SK-N-SH (cell line): Measurements from ENCODE around the gene SLIT1. TPM values are rescaled to one million over a fixed set of nuclear protein-coding genes. Genes with fewer than 3 reads are reported as not detected.
A peak's percentile ranks its signal among the peaks of the same experiment; 100 is the strongest.

Experiments
- CTCF ChIA-PET: fragments of 300-600, 350-600 bp; formaldehyde crosslinking; extraction: SDS; loops from one replicate; lab custom pipeline; 2021; lab: Yijun Ruan, JAX
- POLR2A ChIA-PET: fragments of 350-600 bp; sonication (Branson Sonifier 250); formaldehyde crosslinking; extraction: SDS; loops from one replicate; lab custom pipeline; 2020; ENCODE audit warnings: antibody characterized with exemption, inconsistent platforms; lab: Yijun Ruan, JAX
- DNase-seq: peaks from one replicate; pipeline ENCODE4 v3.0.0; 2012
- H2AFZ ChIP-seq: fragments of 200-600 bp; sonication (generic); 2 replicates; pipeline ENCODE4 v1.8.1; 2016; ENCODE audit warnings: antibody characterized with exemption, mild to moderate bottlenecking, low read depth
- H3F3A ChIP-seq: fragments of 200-600 bp; sonication (generic); replicated peaks from 2 replicates; pipeline ENCODE3; 2016; ENCODE audit warnings: antibody characterized with exemption, mild to moderate bottlenecking; ENCODE audit not compliant: insufficient read depth
- H3K27ac ChIP-seq, 2 experiments: fragments of 200-500 bp in 1 of 2; fragments of 200-600 bp in 1 of 2; sonication (Bioruptor generic) in 1 of 2; sonication (generic), shearing (Covaris generic) in 1 of 2; 2 replicates each; pipeline versions ENCODE4 v1.5.1 to v1.6.1; 2014 to 2016; ENCODE audit warnings: low read depth in 2 of 2, inconsistent platforms in 1 of 2, low read length in 1 of 2, mild to moderate bottlenecking in 1 of 2, mixed read lengths in 1 of 2
- H3K27me3 ChIP-seq: fragments of 200-600 bp; sonication (generic), shearing (Covaris generic); 2 replicates; pipeline ENCODE4 v1.6.1; 2016; ENCODE audit warnings: mixed run types; ENCODE audit not compliant: insufficient read depth
- H3K36me3 ChIP-seq, 2 experiments: fragments of 200-500 bp in 1 of 2; fragments of 200-600 bp in 1 of 2; sonication (Bioruptor generic) in 1 of 2; sonication (generic) in 1 of 2; replicated peaks in 1 of 2; 2 replicates each; pipeline versions ENCODE3 to v1.5.1; 2014 to 2016; ENCODE audit warnings: low read length in 1 of 2, mild to moderate bottlenecking in 1 of 2; ENCODE audit not compliant: insufficient read depth in 2 of 2, control insufficient read depth in 1 of 2
- H3K4me1 ChIP-seq, 2 experiments: fragments of 200-500 bp in 1 of 2; fragments of 200-600 bp in 1 of 2; sonication (Bioruptor generic) in 1 of 2; sonication (generic), shearing (Covaris generic) in 1 of 2; 2 replicates each; pipeline versions ENCODE4 v1.5.1 to v1.6.1; 2014 to 2016; ENCODE audit warnings: low read depth in 1 of 2, low read length in 1 of 2, mixed run types in 1 of 2; ENCODE audit not compliant: insufficient read depth in 2 of 2, control insufficient read depth in 1 of 2
- H3K4me2 ChIP-seq: fragments of 200-600 bp; sonication (generic), shearing (Covaris generic); 2 replicates; pipeline ENCODE4 v1.6.1; 2017; ENCODE audit warnings: mixed run types
- H3K4me3 ChIP-seq, 2 experiments: fragments of 200-500 bp in 1 of 2; fragments of 200-600 bp in 1 of 2; sonication (Bioruptor generic) in 1 of 2; sonication (generic), shearing (Covaris generic) in 1 of 2; 2 replicates each; pipeline versions ENCODE4 v1.5.1 to v1.8.1; 2014 to 2016; ENCODE audit warnings: low read depth in 2 of 2, inconsistent platforms in 1 of 2, low read length in 1 of 2, mild to moderate bottlenecking in 1 of 2, mixed read lengths in 1 of 2, moderate library complexity in 1 of 2
- H3K79me2 ChIP-seq: fragments of 200-600 bp; sonication (generic); 2 replicates; pipeline ENCODE4 v1.8.1; 2017; ENCODE audit warnings: mild to moderate bottlenecking; ENCODE audit not compliant: insufficient read depth
- H3K9ac ChIP-seq: fragments of 200-600 bp; sonication (generic); 2 replicates; pipeline ENCODE4 v1.6.1; 2017; ENCODE audit warnings: mixed run types
- H3K9me2 ChIP-seq: fragments of 200-600 bp; sonication (generic); 2 replicates; pipeline ENCODE4 v1.6.1; 2017; ENCODE audit warnings: mixed run types
- H3K9me3 ChIP-seq: fragments of 200-600 bp; sonication (generic); 2 replicates; pipeline ENCODE4 v1.6.1; 2017; ENCODE audit warnings: mixed run types, mild to moderate bottlenecking, moderate library complexity
- H4K20me1 ChIP-seq: fragments of 200-600 bp; sonication (generic); 2 replicates; pipeline ENCODE4 v1.6.1; 2017; ENCODE audit warnings: mild to moderate bottlenecking, mixed run types; ENCODE audit not compliant: insufficient read depth
- EZH2phosphoT487 ChIP-seq: fragments of 200-600 bp; sonication (generic); IDR thresholded peaks from 2 replicates; pipeline ENCODE4 v1.6.1; 2017; ENCODE audit warnings: low read depth, mixed run types, mild to moderate bottlenecking, antibody characterized with exemption, moderate library complexity, borderline replicate concordance
- FOXM1 ChIP-seq: IDR thresholded peaks from 2 replicates; pipeline ENCODE4 v1.4.0; 2012; ENCODE audit warnings: low read depth, mild to moderate bottlenecking
- GABPA ChIP-seq: IDR thresholded peaks from 2 replicates; pipeline ENCODE4 v1.4.0; 2012; ENCODE audit warnings: low read depth, mild to moderate bottlenecking
- GATA2 ChIP-seq: sonication (generic); formaldehyde crosslinking; IDR thresholded peaks from 2 replicates; pipeline ENCODE4 v1.5.0; 2020; ENCODE audit warnings: mild to moderate bottlenecking, missing genetic modification reagents
- MEF2A ChIP-seq: IDR thresholded peaks from 2 replicates; pipeline ENCODE4 v1.4.0; 2012; ENCODE audit warnings: low read depth, borderline replicate concordance
- MXI1 ChIP-seq: IDR thresholded peaks from 2 replicates; pipeline ENCODE4 v1.6.1; 2012; ENCODE audit warnings: mild to moderate bottlenecking, low read depth, low read length, improper control_type of control experiment
- NRF1 ChIP-seq: IDR thresholded peaks from 2 replicates; pipeline ENCODE4 v1.6.1; 2012; ENCODE audit warnings: low read depth, mild to moderate bottlenecking, low read length
- POLR2AphosphoS5 ChIP-seq: IDR thresholded peaks from 2 replicates; pipeline ENCODE4 v1.6.1; 2012; ENCODE audit warnings: low read depth, low read length
- RAD21 ChIP-seq: IDR thresholded peaks from 2 replicates; pipeline ENCODE4 v1.6.1; 2012; ENCODE audit warnings: mild to moderate bottlenecking, low read length
- RCOR1 ChIP-seq: fragments of 150-350 bp; IDR thresholded peaks from 2 replicates; pipeline ENCODE4 v1.6.1; 2017; ENCODE audit warnings: antibody characterized with exemption, low read length
- SIN3A ChIP-seq: IDR thresholded peaks from 2 replicates; pipeline ENCODE4 v1.6.1; 2012; ENCODE audit warnings: low read depth, mild to moderate bottlenecking, low read length, moderate library complexity, borderline replicate concordance
- TCF12 ChIP-seq: IDR thresholded peaks from 2 replicates; pipeline ENCODE4 v1.4.0; 2012
- YY1 ChIP-seq: IDR thresholded peaks from 2 replicates; pipeline ENCODE4 v1.4.0; 2012; ENCODE audit warnings: low read depth, mild to moderate bottlenecking
- WGBS: methylation state at CpG from one replicate; pipeline ENCODE4 v1.1.6; 2017; ENCODE audit warnings: low lambda C conversion rate; 5-methylcytosine and 5-hydroxymethylcytosine counted together
- polyA plus RNA-seq, 3 experiments: library from polyadenylated mRNA; depleted of rRNA; stranded (reverse); fragments of >200 nt; gene quantifications; 2 replicates each; pipeline ENCODE4 v1.2.3, GENCODE V29; 2012
- TF ChIP-seq, protein P1 (sequence below): IDR thresholded peaks from 2 replicates; pipeline ENCODE4 v1.4.0; 2012; ENCODE audit warnings: low read depth, borderline replicate concordance
- TF ChIP-seq, protein P2 (sequence below): IDR thresholded peaks from 2 replicates; pipeline ENCODE4 v1.4.0; 2012; ENCODE audit warnings: low read depth
- TF ChIP-seq, protein P3 (sequence below): IDR thresholded peaks from 2 replicates; pipeline ENCODE4; 2012
- TF ChIP-seq, protein P4 (sequence below): fragments of 150-350 bp; IDR thresholded peaks from 2 replicates; pipeline ENCODE4 v1.6.1; 2017; ENCODE audit warnings: antibody characterized with exemption, low read length, low read depth, borderline replicate concordance

SLIT1 gene
- polyA plus RNA-seq, 1 of the 3 experiments (the other 2 are of a cell fraction) = 0.05 TPM

DNA sequence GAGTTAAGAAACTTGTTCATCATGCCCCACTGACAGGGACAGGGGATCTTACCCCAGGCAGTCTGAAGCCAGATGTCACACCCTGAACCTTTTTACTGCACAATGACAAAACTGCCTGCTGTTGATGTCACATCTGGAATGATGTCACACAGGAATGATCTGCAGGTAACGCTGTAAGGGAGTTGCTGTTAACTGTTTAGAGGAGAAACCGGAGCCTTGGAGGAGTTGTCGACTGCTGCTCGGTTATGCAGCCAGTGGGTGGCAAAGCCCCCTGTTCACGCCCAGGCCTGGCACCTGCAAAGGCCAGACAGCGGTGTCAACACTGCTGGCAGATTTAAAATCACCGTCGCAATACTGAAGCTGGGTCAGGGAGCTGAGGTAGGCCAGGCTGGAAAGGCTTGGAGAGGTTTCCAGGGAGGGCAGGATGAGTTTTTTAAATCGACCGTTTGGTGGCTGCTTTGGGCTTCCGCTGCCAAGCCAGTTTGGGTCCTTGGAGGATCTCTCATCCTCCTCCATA, 10.0 kb upstream of the SLIT1 start:
- H3K4me2 ChIP-seq = peak overlapping the region; percentile 88
- H2AFZ ChIP-seq = peak overlapping the region; percentile 94; the same call in 1 of the 2 replicates
- ChIA-PET CTCF (interaction anchor here (1.0 to 27.2 kb wide), 21 partner anchors 14 to 158 kb away, joined by 3 to 894 read pairs (median 6); partner anchors contain the start of gene SLIT1), POLR2A (interaction anchor here (1.1 kb wide), 2 partner anchors 10 to 123 kb away, joined by 3 to 4 read pairs; partner anchors contain the start of gene SLIT1)
- no peaks in the 10 kb centered on the region for H3K9me2 ChIP-seq
- H3K27me3 ChIP-seq = peaks cover 10% of the 10 kb centered on the region
- no peak overlapping the region for H3K27ac ChIP-seq
- TF ChIP-seq MXI1 = no peak
- no peak for TF ChIP-seq RAD21
- no peak for TF ChIP-seq GATA2
- no peak for TF ChIP-seq POLR2AphosphoS5
- TF ChIP-seq, protein P1, sequence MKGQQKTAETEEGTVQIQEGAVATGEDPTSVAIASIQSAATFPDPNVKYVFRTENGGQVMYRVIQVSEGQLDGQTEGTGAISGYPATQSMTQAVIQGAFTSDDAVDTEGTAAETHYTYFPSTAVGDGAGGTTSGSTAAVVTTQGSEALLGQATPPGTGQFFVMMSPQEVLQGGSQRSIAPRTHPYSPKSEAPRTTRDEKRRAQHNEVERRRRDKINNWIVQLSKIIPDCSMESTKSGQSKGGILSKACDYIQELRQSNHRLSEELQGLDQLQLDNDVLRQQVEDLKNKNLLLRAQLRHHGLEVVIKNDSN = no peak
- no peak for TF ChIP-seq EZH2phosphoT487
- no peak for TF ChIP-seq RCOR1
- TF ChIP-seq SIN3A = no peak
- TF ChIP-seq, protein P2, sequence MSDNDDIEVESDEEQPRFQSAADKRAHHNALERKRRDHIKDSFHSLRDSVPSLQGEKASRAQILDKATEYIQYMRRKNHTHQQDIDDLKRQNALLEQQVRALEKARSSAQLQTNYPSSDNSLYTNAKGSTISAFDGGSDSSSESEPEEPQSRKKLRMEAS = no peak
- TF ChIP-seq NRF1 = no peak
- TF ChIP-seq GABPA = no peak
- no peak for TF ChIP-seq MEF2A
- TF ChIP-seq, protein P3, sequence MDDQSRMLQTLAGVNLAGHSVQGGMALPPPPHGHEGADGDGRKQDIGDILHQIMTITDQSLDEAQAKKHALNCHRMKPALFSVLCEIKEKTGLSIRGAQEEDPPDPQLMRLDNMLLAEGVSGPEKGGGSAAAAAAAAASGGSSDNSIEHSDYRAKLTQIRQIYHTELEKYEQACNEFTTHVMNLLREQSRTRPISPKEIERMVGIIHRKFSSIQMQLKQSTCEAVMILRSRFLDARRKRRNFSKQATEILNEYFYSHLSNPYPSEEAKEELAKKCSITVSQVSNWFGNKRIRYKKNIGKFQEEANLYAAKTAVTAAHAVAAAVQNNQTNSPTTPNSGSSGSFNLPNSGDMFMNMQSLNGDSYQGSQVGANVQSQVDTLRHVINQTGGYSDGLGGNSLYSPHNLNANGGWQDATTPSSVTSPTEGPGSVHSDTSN = no peak
- TF ChIP-seq TCF12 = no peak
- TF ChIP-seq, protein P4, sequence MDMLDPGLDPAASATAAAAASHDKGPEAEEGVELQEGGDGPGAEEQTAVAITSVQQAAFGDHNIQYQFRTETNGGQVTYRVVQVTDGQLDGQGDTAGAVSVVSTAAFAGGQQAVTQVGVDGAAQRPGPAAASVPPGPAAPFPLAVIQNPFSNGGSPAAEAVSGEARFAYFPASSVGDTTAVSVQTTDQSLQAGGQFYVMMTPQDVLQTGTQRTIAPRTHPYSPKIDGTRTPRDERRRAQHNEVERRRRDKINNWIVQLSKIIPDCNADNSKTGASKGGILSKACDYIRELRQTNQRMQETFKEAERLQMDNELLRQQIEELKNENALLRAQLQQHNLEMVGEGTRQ = no peak
- no peak for TF ChIP-seq FOXM1
- no peak for TF ChIP-seq YY1
- no peak overlapping the region for H3K9ac ChIP-seq
- H3F3A ChIP-seq = no peaks in the 10 kb centered on the region
- H3K79me2 ChIP-seq = no peaks in the 10 kb centered on the region
- 59% methylated on average over 3 of the region's 11 CpGs for WGBS
- DNase-seq = peak; percentile 58
- H3K4me1 ChIP-seq = peaks cover 0 to 5% of the 10 kb centered on the region in 2 experiments; a peak in 1 of 4 replicates
- H4K20me1 ChIP-seq = no peaks in the 10 kb centered on the region
- no peaks in the 10 kb centered on the region for H3K9me3 ChIP-seq
- H3K4me3 ChIP-seq = peak overlapping the region; percentile 51 to 64; a peak in 3 of 4 replicates
- H3K36me3 ChIP-seq = no peaks in the 10 kb centered on the region
